DND-41 (cell line): ENCODE results near the gene VPS37B.

Experiments
- CTCF ChIP-seq: IDR thresholded peaks from 2 replicates; pipeline ENCODE4 v1.5.1; 2012; ENCODE audit warnings: borderline replicate concordance, low read length, moderate library complexity, mild to moderate bottlenecking; ENCODE audit not compliant: poor library complexity, severe bottlenecking; ENCODE audit errors: extremely low read depth
- EZH2 ChIP-seq: IDR thresholded peaks from 3 replicates; pipeline ENCODE4 v1.6.1; 2012; ENCODE audit warnings: borderline replicate concordance, low read depth, mild to moderate bottlenecking, moderate library complexity, low read length, inconsistent platforms; ENCODE audit not compliant: severe bottlenecking

- peak; percentile 40 for TF ChIP-seq CTCF
- TF ChIP-seq EZH2 = no peak
Measured at GRCh38 chr12:122867691-122868461, 28.0 kb downstream of the VPS37B start.
